Measurements from ENCODE around the gene DTWD1.
"Not testable (repeated sequence)": the region's sequence is repeated elsewhere in the genome, so short reads cannot be mapped to it uniquely, and the experiment has no call there.

Gene DTWD1

GRCh38 chr15:49620658-49621368, at the start of gene DTWD1, which contains the start of gene FAM227B:
DTWD1 (plus strand) TSS chr15:49621048; CDS start chr15:49625168, 4,120 bp downstream.
FAM227B (minus strand) TSS chr15:49620818; CDS start chr15:49615171, 5,647 bp downstream.
- DNase-seq (ENCODE audit: low read depth), result peak; percentile 87

GRCh38 chr15:49573421-49573820, 47.4 kb upstream of the DTWD1 start:
- no peak for DNase-seq (ENCODE audit: low read depth)

- DNase-seq (ENCODE audit: low read depth), result no peak
Observed at GRCh38 chr15:49589030-49589429, 31.8 kb upstream of the DTWD1 start.

GRCh38 chr15:49592829-49593316, 28.0 kb upstream of the DTWD1 start:
- not testable (repeated sequence) for DNase-seq (ENCODE audit: low read depth)

- DNase-seq (ENCODE audit: low read depth), result no peak
Observed at GRCh38 chr15:49604625-49605409, 16.0 kb upstream of the DTWD1 start.

- no peak for DNase-seq (ENCODE audit: low read depth)
Observed at GRCh38 chr15:49605588-49605987, 15.3 kb upstream of the DTWD1 start.

- no peak for DNase-seq (ENCODE audit: low read depth)
Observed at GRCh38 chr15:49606594-49606993, 14.3 kb upstream of the DTWD1 start.

GRCh38 chr15:49610157-49610918, 10.5 kb upstream of the DTWD1 start:
- no peak for DNase-seq (ENCODE audit: low read depth)

- not testable (repeated sequence) for DNase-seq (ENCODE audit: low read depth)
Observed at GRCh38 chr15:49612240-49612639, 8.6 kb upstream of the DTWD1 start.

GRCh38 chr15:49619226-49619625, 1.6 kb upstream of the DTWD1 start:
- DNase-seq (ENCODE audit: low read depth), result no peak

GRCh38 chr15:49620199-49620598, 649 bp upstream of the DTWD1 start:
- DNase-seq (ENCODE audit: low read depth), result no peak

GRCh38 chr15:49621401-49621811, 558 bp downstream of the DTWD1 start:
- no peak for DNase-seq (ENCODE audit: low read depth)

- DNase-seq (ENCODE audit: low read depth), result no peak
Observed at GRCh38 chr15:49621887-49622286, 1.0 kb downstream of the DTWD1 start.

GRCh38 chr15:49622561-49622960, 1.7 kb downstream of the DTWD1 start:
- DNase-seq (ENCODE audit: low read depth), result no peak

GRCh38 chr15:49624056-49624455, 3.2 kb downstream of the DTWD1 start:
- DNase-seq (ENCODE audit: low read depth), result no peak

- no peak for DNase-seq (ENCODE audit: low read depth)
Observed at GRCh38 chr15:49625460-49626036, 4.7 kb downstream of the DTWD1 start.

- no peak for DNase-seq (ENCODE audit: low read depth)
Observed at GRCh38 chr15:49627407-49627877, 6.6 kb downstream of the DTWD1 start.

- no peak for DNase-seq (ENCODE audit: low read depth)
Observed at GRCh38 chr15:49628379-49628778, 7.5 kb downstream of the DTWD1 start.

GRCh38 chr15:49637857-49638256, 17.0 kb downstream of the DTWD1 start:
- no peak for DNase-seq (ENCODE audit: low read depth)

- DNase-seq (ENCODE audit: low read depth), result no peak
Observed at GRCh38 chr15:49644364-49644794, 23.5 kb downstream of the DTWD1 start.

- no peak for DNase-seq (ENCODE audit: low read depth)
Observed at GRCh38 chr15:49645277-49645676, 24.4 kb downstream of the DTWD1 start.

- DNase-seq (ENCODE audit: low read depth), result no peak
Observed at GRCh38 chr15:49645941-49646340, 25.1 kb downstream of the DTWD1 start.

Data from stimulated activated CD8-positive, alpha-beta memory T cell treated with anti-CD3 and anti-CD28 coated beads, Interleukin-4, amount 100 ng/mL, for 24 hours (primary cell).